Measurements from ENCODE around the gene TNFAIP2. TPM values are rescaled to one million over a fixed set of nuclear protein-coding genes. Genes with fewer than 3 reads are reported as not detected.

The TNFAIP2 gene
- total and polyA plus RNA-seq, 12 donors, result 5.2 to 615 (median 115) TPM

DNA sequence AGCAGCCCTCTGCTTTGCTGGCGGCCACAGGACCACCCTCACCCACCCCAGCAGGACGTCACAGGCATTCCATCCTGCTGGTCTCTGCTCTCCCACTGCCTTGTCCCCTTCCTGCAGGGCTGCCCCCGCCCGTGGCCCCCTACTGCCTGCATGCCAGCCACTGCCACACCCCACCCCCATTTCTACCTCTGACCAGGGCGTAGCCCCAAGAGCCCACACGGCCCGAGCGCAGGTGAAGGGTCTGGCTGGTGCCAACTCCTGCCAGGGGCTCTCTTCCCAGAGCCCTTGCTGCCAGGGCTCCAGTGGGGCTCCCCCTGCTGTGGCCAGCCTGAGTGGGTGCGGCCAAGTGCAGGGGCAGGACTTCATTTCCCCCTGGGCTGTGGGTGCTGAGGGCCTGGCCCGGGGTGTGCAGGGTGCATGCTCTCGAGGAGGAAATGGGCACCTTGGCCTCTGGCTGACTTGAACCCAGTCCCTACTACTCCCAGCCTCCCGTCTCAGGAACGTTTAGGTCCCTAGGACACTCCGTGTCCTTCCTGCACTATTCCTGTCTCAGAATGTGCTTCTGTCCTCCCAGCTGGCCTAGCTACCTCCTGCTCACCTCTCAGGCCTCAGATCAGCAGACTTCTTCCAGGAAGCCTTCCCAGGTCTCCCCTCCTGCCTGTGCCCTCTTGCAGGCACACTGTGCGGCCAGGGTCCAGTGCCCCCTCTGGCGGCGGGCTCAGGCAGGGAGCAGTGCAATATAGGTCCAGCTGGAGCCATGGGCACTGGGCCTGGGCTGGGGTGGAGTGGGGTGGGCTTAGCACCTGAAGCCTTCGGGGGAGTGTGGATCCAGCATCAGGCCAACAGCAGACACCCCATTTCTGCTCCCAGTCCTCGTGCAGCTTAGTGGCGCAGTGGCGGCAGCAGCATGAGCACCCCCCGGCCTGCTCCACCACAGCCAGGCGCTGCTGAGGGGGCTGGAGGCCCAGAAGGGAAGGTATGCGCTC is 37.9 kb upstream of the TNFAIP2 start:
- intact Hi-C loops (cut with DNase I), result loop anchor here in 1 of 2 donors (5.0 kb wide), 1 partner anchor 207 kb away; no protein-coding TSS in a partner anchor
- no peak for DNase-seq
- Histone ChIP-seq H3K4me1 (replicated peaks in 1 of 2) (no peaks in the 10 kb centered on the region), H3K9me3 (replicated peaks in 1 of 3) (no peaks in the 10 kb centered on the region), H3K36me3 (replicated peaks in 1 of 2) (no peaks in the 10 kb centered on the region), H3K27ac (no peak overlapping the region), H3K27me3 (peaks cover 19% of the 10 kb centered on the region), H3K4me3 (no peak overlapping the region)
- 77 to 81% (median 81%) methylated on average over 11 to 24 of the region's 24 CpGs for WGBS, 4 donors
- TF ChIP-seq, protein P1, sequence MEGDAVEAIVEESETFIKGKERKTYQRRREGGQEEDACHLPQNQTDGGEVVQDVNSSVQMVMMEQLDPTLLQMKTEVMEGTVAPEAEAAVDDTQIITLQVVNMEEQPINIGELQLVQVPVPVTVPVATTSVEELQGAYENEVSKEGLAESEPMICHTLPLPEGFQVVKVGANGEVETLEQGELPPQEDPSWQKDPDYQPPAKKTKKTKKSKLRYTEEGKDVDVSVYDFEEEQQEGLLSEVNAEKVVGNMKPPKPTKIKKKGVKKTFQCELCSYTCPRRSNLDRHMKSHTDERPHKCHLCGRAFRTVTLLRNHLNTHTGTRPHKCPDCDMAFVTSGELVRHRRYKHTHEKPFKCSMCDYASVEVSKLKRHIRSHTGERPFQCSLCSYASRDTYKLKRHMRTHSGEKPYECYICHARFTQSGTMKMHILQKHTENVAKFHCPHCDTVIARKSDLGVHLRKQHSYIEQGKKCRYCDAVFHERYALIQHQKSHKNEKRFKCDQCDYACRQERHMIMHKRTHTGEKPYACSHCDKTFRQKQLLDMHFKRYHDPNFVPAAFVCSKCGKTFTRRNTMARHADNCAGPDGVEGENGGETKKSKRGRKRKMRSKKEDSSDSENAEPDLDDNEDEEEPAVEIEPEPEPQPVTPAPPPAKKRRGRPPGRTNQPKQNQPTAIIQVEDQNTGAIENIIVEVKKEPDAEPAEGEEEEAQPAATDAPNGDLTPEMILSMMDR (IDR thresholded peaks at IDR 0.05), result no peak
- TF ChIP-seq POLR2A (IDR thresholded peaks at IDR 0.05), result no peak

DNA sequence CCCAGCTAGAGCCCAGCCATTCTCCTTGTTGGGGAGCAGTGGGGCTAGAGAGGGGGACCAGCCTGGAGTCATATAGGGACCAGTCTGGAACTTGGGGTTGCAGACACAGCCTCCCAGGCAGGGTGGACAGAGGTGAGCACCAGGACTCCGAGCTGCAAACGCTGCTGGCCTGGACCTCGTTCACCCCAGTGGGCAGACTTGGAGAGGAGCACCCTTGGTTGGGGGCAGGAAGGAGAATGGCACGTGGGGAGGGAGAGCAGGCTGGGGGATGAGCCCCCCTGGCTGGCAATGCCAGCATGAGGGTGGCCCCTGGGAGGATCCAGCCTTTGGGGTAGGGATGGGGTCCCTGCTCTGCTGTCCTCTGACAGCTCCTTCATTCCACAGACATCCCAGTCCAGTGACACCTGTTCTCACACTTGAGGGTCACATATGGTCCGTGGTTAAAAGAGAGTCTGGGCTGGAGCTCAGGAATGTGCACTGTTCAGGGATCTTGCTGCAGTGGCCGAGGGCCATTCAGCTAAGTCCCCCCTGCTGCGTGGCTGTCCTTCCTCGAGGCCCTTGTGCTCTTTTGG is 36.4 kb upstream of the TNFAIP2 start:
- intact Hi-C loops (cut with DNase I), result loop anchor here in 1 of 2 donors (5.0 kb wide), 1 partner anchor 205 kb away; no protein-coding TSS in a partner anchor
- Histone ChIP-seq H3K36me3 (replicated peaks in 1 of 2) (no peaks in the 10 kb centered on the region), H3K4me3 (no peak overlapping the region), H3K9me3 (replicated peaks in 1 of 3) (no peaks in the 10 kb centered on the region), H3K27ac (no peak overlapping the region), H3K27me3 (peaks cover 19% of the 10 kb centered on the region), H3K4me1 (replicated peaks in 1 of 2) (peaks cover 0 to 9% of the 10 kb centered on the region in 2 donors)
- no peak for TF ChIP-seq POLR2A (IDR thresholded peaks at IDR 0.05)
- TF ChIP-seq, protein P1 (IDR thresholded peaks at IDR 0.05), result no peak
- no peak for DNase-seq
- 59 to 75% (median 59%) methylated on average over 2 to 8 of the region's 8 CpGs for WGBS, 4 donors

DNA sequence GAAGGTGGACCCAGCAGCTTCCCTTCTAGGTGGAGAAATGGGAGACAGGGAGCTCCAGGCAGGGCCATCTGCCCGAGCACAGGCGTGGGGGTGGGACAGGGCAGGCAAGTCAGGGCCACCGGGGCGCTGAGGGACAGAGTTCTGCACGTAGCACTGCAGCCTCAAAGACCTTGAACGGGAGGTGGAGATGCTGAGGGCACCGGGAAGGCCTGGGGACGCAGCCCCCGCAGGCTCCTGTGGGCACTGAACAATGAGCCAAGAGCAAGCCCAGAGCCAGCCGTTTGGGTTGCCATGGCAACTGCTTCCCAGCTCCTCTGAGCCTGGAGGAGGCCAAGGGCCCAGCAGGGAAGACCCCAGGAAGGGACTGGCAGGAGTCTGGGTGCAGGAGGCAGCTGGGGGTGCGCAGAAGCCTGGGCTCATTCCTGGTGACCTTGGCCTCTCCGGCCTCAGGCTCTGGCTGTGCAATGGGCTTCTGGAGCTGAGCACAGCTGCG is 35.9 kb upstream of the TNFAIP2 start:
- peaks cover 0 to 9% of the 10 kb centered on the region in 2 donors for H3K4me1 ChIP-seq (replicated peaks in 1 of 2)
- no peak for TF ChIP-seq POLR2A (IDR thresholded peaks at IDR 0.05)
- TF ChIP-seq, protein P1 (IDR thresholded peaks at IDR 0.05), result no peak
- intact Hi-C loops (cut with DNase I), result loop anchor here in 1 of 2 donors (5.0 kb wide), 1 partner anchor 205 kb away; no protein-coding TSS in a partner anchor

GRCh38 chr14:103088921-103089320 is 34.3 kb upstream of the TNFAIP2 start:
- H3K27me3 ChIP-seq, result peaks cover 17% of the 10 kb centered on the region
- TF ChIP-seq POLR2A (IDR thresholded peaks at IDR 0.05), result no peak
- TF ChIP-seq, protein P1 (IDR thresholded peaks at IDR 0.05), result no peak
- WGBS, 4 donors, result 83 to 95% (median 93%) methylated on average over 4 to 6 of the region's 6 CpGs
- intact Hi-C loops (cut with DNase I), result loop anchor here in 1 of 2 donors (5.0 kb wide), 1 partner anchor 203 kb away; no protein-coding TSS in a partner anchor
- H3K4me1 ChIP-seq (replicated peaks in 1 of 2), result peaks cover 0 to 9% of the 10 kb centered on the region in 2 donors
- H3K27ac ChIP-seq, result no peak overlapping the region
- no peaks in the 10 kb centered on the region for H3K36me3 ChIP-seq (replicated peaks in 1 of 2)
- no peaks in the 10 kb centered on the region for H3K9me3 ChIP-seq (replicated peaks in 1 of 3)
- H3K4me3 ChIP-seq, result no peak overlapping the region
- no peak for DNase-seq

More for the DNA sequence above, 35.9 kb upstream of the TNFAIP2 start:
- Histone ChIP-seq H3K27ac (no peak overlapping the region), H3K27me3 (peaks cover 19% of the 10 kb centered on the region), H3K36me3 (replicated peaks in 1 of 2) (no peaks in the 10 kb centered on the region), H3K9me3 (replicated peaks in 1 of 3) (no peaks in the 10 kb centered on the region), H3K4me3 (no peak overlapping the region)
- 48 to 58% (median 55%) methylated on average over 6 to 13 of the region's 13 CpGs; no CpG with 5 or more reads in 1 of the 4 donors for WGBS, 4 donors
- no peak for DNase-seq
